Measurements from ENCODE around the gene VSIG10L2.
"Not testable (repeated sequence)": the region's sequence is repeated elsewhere in the genome, so short reads cannot be mapped to it uniquely, and the experiment has no call there.

Gene VSIG10L2

DNA sequence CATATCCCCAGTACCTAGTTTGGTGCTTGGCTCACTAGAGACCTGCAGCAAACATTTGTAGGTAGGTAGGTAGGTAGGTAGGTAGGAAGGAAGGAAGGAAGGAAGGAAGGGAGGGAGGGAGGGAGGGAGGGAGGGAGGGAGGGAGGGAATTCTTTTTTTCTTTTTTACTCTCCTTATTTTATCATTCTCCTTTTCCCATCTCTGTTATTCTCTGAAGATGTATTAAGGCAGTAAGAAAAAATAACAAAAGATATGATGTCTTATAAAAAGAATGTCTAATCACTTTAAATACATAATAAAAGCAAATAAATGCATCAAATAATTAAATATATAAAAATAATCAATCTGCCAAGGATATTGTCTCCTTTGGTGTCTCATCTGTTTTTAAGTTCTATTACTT, 28.4 kb downstream of the VSIG10L2 start:
- DNase-seq, result no peak

- no peak for DNase-seq
Observed at GRCh38 chr11:125975634-125976033, 29.8 kb downstream of the VSIG10L2 start.

GRCh38 chr11:125976156-125976555, 30.3 kb downstream of the VSIG10L2 start:
- DNase-seq, result no peak

DNA sequence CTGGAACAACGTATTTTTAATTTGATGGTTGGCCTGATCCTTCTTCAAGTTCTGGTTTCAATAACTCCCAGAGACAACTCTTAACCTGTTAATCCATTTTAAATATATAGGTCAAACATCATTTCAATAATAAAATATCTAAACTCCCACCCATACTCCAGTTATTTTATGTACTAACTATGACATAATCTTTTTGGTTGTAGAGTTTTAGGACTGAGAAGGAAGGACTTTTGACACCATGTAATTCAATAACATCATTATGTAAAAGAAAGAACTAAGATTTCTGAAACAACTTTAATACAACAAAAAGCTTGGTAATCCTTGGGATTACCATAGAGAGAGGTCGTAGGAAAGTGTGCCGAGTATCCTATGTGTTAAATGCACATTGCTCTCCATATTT, 31.5 kb downstream of the VSIG10L2 start:
- DNase-seq, result no peak

DNA sequence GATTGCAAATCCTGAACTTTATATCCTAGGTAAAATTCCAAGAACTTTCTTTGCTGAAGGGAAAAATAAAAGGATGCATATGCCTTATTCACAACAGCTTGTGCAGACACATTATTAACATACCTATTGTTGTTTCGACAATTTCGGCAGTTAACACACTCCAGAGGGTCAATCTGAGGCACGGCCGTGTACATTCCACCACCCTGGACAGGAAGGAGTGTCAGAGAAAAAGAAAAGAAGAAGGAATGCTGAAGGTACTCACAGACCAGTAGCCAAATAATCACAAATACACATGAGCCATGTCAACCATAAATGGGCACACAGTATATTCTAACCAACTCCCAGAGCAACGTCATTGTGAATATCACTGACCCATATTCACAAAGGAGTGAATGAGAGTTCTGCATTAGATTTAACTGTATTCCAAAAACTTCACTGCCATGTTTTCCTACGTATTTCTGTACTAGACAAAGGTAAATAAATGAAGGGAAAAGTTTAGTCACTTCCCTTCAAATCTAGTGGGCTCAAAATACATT, 32.4 kb downstream of the VSIG10L2 start:
- DNase-seq, result no peak

GRCh38 chr11:125978778-125979407, 33.0 kb downstream of the VSIG10L2 start:
- DNase-seq, result no peak

GRCh38 chr11:125979511-125979910, 33.7 kb downstream of the VSIG10L2 start:
- no peak for DNase-seq

GRCh38 chr11:125980436-125980835, 34.6 kb downstream of the VSIG10L2 start:
- no peak for DNase-seq

- no peak for DNase-seq
Observed at GRCh38 chr11:125982348-125982730, 36.5 kb downstream of the VSIG10L2 start.

DNA sequence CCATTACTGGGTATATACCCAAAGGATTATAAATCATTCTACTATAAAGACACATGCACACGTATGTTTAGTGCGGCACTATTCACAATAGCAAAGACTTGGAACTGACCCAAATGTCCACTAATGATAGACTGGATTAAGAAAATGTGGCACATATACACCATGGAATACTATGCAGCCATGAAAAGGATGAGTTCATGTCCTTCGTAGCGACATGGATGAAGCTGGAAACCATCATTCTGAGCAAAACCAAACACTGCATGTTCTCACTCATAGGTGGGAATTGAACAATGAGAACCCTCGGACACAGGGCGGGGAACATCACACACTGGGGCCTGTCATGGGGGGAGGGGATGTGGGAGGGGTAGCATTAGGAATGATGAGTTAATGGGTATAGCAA, 40.1 kb downstream of the VSIG10L2 start:
- not testable (repeated sequence) for DNase-seq

DNA sequence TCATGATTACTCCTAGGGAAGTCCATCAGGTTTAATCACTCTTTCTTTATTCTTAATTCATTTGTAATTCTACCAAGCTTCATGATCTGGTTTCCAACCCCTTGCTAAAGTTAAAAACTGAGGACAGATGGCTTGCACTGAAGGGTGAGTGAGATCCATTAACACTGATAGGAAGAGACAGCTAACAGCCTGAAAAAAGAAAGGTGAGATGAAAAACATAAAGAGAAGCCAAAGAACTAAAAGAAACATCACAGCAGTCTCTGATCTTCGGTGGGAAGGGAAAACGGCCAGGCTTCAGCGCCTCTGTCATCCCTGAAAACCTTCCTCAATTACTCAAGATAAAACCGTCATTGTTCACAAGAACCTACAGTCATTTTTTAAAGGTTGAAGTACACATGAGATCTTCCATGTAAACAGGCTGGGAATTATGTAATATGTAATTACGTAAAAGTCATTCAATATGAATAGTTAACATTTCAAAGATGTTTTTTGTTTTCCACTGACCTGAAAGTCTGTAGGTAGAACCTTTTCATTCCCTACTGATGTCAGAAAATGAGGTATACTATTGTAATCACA, 41.3 kb downstream of the VSIG10L2 start:
- no peak for DNase-seq

GRCh38 chr11:125990244-125990643, 44.4 kb downstream of the VSIG10L2 start:
- no peak for DNase-seq

GRCh38 chr11:125992893-125993292, 47.0 kb downstream of the VSIG10L2 start:
- no peak for DNase-seq

DNA sequence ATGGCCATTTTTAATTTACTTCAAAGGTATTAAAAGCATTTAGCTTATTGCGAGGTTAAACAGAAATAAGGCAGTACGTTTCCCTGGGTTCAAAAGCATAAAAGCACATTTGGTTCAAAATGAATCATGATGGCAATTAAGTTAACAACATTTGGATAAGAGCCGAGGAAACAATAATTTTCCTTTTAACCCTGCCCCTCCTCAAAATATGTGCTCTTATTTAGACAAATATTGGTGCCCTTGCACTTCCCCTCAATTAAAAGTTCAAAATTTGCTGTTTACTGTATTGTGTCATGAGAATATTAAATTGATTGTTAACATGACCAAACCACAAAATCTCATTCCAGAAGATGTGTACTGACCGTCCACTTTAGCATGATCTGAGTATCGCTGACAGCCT, 48.7 kb downstream of the VSIG10L2 start:
- no peak for DNase-seq

- DNase-seq, result no peak
Observed at GRCh38 chr11:125995313-125995712, 49.5 kb downstream of the VSIG10L2 start.

DNA sequence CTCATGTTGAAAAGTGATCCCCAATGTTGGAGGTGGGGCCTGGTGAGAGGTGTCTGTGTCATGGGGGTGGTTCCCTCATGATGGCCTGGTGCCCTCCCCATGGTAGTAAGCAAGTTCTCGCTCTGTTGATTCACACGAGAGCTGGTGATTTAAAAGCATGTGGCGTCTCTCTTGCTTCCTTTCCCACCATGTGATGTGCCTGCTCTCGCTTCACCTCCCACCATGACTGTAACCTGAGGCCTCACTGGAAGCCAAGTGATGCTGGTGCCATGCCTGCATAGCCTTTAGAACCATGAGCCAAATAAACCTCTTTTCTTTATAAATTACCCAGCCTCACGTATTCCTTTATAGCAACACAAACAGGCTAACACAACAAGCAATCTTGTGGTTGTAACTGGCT, 52.4 kb downstream of the VSIG10L2 start:
- DNase-seq, result no peak

DNA sequence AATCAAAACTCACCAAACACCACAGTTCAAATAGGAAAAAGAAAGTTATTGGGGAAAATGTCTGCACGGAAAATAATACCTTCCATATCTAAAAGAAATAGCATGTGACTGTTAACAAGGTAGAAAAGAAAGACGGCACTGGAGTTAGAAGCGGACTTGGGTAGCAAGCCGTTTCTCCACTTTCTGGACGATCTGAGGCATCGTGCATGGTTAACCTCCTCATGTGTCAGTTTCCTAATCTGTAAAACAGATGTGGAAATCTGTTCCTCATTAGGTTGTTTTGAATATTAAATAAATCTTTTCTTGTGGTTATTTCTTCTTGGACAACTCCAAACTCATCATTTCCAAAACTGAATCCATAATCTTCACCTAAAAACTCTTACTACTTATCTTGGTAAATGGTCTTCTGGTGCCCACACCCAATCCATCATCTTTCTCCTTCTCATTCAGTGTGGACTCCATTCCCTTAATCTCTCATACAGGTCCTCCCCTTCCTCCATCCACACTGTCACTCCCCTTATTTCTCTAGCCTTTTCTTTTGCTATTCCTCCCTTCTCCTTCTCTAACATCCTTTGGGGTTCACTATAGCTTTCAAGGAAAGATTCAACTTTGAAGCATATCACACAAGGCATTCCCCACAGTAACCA, 53.5 kb downstream of the VSIG10L2 start:
- no peak for DNase-seq

DNA sequence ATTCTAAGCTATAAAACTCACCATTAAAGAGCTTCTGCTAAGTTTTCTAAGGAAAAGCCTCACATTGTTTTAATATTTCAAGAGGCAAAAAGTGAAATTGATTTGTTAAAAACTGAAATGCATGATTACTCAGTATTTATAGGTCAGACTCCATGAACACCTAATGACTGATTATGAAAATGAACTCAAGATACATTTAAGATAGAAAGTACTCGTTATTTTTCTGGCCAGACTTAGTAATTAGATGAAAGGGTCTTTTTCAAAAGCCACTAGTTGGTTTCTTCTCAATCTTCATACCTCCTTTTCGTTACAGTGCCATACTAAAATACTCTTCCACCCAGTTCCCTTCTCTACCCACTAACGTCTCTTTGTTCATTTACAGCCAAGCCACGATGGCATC, 56.3 kb downstream of the VSIG10L2 start:
- no peak for DNase-seq

Measured in NCI-H526 (cell line).